K562 (cell line): ENCODE results near the gene INKA2. TPM values are rescaled to one million over a fixed set of nuclear protein-coding genes. Genes with fewer than 3 reads are reported as not detected.

Experiments
- ATAC-seq: fragments of 200-7000 bp; cut with Tn5 transposase; 3 replicates; pipeline ENCODE4 v1.9.1; 2020; ENCODE audit warnings: moderate library complexity
- BruUV-seq: library from RNA; stranded (reverse); fragments of 400-500 nt; replicated peaks from 2 replicates; lab custom pipeline; 2021; lab: Mats Ljungman, UMichigan
- CTCF ChIA-PET: fragments of 300-600 bp; formaldehyde crosslinking; extraction: SDS; loops from one replicate; lab custom pipeline; 2021; ENCODE audit warnings: low intra/inter-chr PET ratio; lab: Yijun Ruan, JAX
- POLR2A ChIA-PET: fragments of 300-600, 350-650 bp; sonication (Branson Sonifier 250); formaldehyde crosslinking; extraction: SDS; loops from one replicate; lab custom pipeline; 2021; ENCODE audit warnings: antibody characterized with exemption, inconsistent platforms; lab: Yijun Ruan, JAX
- DNase-seq, 4 experiments: peaks; one replicate each; pipeline versions ENCODE4 v3.0.0 to v3.0.0-alpha.2; 2011 to 2018; ENCODE audit warnings: low spot score in 3 of 4, mixed read lengths in 3 of 4; ENCODE audit errors: extremely low read depth in 1 of 4
- FAIRE-seq: peaks from 2 replicates; lab custom pipeline; 2011; peaks lifted over from hg19 to GRCh38; lab: Jason Lieb, UNC
- H2AFZ ChIP-seq: 2 replicates; pipeline ENCODE4 v1.6.0; 2011; ENCODE audit warnings: low read depth, low read length, control low read depth, inconsistent platforms
- H3K27ac ChIP-seq: fragments of 200-600 bp; 3 replicates; pipeline ENCODE4 v1.8.0; 2011; ENCODE audit warnings: low read depth, mild to moderate bottlenecking, control low read depth, inconsistent platforms, low read length, moderate library complexity, mixed read lengths; ENCODE audit errors: extremely low read depth
- H3K27me3 ChIP-seq, 2 experiments: fragments of 300-600 bp in 1 of 2; 2 replicates in 1 of 2; 3 replicates in 1 of 2; pipeline versions ENCODE4 v1.6.0 to v1.8.0; 2011; ENCODE audit warnings: inconsistent platforms in 2 of 2, low read length in 2 of 2, mild to moderate bottlenecking in 1 of 2, mixed read lengths in 1 of 2, moderate library complexity in 1 of 2; ENCODE audit not compliant: control insufficient read depth in 2 of 2, insufficient read depth in 2 of 2
- H3K36me3 ChIP-seq: fragments of 300-600 bp; 3 replicates; pipeline ENCODE4 v1.8.0; 2011; ENCODE audit warnings: mild to moderate bottlenecking, low read length, inconsistent platforms; ENCODE audit not compliant: control insufficient read depth, insufficient read depth
- H3K4me1 ChIP-seq, 2 experiments: fragments of 200-600 bp in 1 of 2; replicated peaks in 1 of 2; 2 replicates in 1 of 2; 3 replicates in 1 of 2; pipeline versions ENCODE4 v1.5.1 to v1.8.0; 2011; ENCODE audit warnings: inconsistent platforms in 2 of 2, low read length in 2 of 2, mild to moderate bottlenecking in 1 of 2, mixed read lengths in 1 of 2, moderate library complexity in 1 of 2; ENCODE audit not compliant: control insufficient read depth in 2 of 2, insufficient read depth in 2 of 2
- H3K4me2 ChIP-seq: 2 replicates; pipeline ENCODE4 v1.6.1; 2011; ENCODE audit warnings: low read length, control low read depth, inconsistent platforms, mixed read lengths; ENCODE audit not compliant: insufficient read depth
- H3K4me3 ChIP-seq: fragments of 200-600 bp; sonication (generic), shearing (Covaris generic); 2 replicates; pipeline ENCODE4 v1.5.1; 2016; ENCODE audit warnings: control low read depth, inconsistent platforms
- H3K79me2 ChIP-seq: fragments of 200-600 bp; 3 replicates; pipeline ENCODE4 v1.8.0; 2011; ENCODE audit warnings: low read length, inconsistent platforms; ENCODE audit not compliant: control insufficient read depth, insufficient read depth
- H3K9ac ChIP-seq, 2 experiments: 2 replicates each; pipeline versions ENCODE4 v1.6.0 to v1.6.1; 2011; ENCODE audit warnings: low read depth in 2 of 2, low read length in 2 of 2, control low read depth in 1 of 2, inconsistent platforms in 1 of 2, mild to moderate bottlenecking in 1 of 2, mixed read lengths in 1 of 2; ENCODE audit not compliant: insufficient read depth in 1 of 2
- H3K9me1 ChIP-seq: one replicate; pipeline ENCODE4 v1.6.0; 2011; ENCODE audit warnings: inconsistent platforms, mild to moderate bottlenecking, low read length, moderate library complexity; ENCODE audit not compliant: control insufficient read depth, insufficient read depth
- H3K9me3 ChIP-seq: replicated peaks from 2 replicates; pipeline ENCODE4 v1.5.1; 2011; ENCODE audit warnings: low read depth, low read length, inconsistent platforms; ENCODE audit not compliant: control insufficient read depth, insufficient read depth
- H4K20me1 ChIP-seq: replicated peaks from 2 replicates; pipeline ENCODE4 v1.6.1; 2011; ENCODE audit warnings: low read length, inconsistent platforms, mixed read lengths; ENCODE audit not compliant: control insufficient read depth, insufficient read depth
- KAT7 ChIP-seq: sonication (generic); formaldehyde crosslinking; IDR thresholded peaks from 2 replicates; pipeline ENCODE4 v1.8.0; 2022; ENCODE audit warnings: missing genetic modification reagents, mild to moderate bottlenecking, borderline replicate concordance
- RAD21 ChIP-seq, 2 experiments: fragments of 250-450 bp in 1 of 2; fragments of 450-650 bp in 1 of 2; sonication (Bioruptor Pico) in 1 of 2; formaldehyde crosslinking in 1 of 2; IDR thresholded peaks in 1 of 2; conservative IDR thresholded peaks in 1 of 2; 2 replicates each; pipeline versions ENCODE4 v1.4.0 to v1.8.0; 2020 to 2022; ENCODE audit warnings: mild to moderate bottlenecking in 2 of 2, moderate library complexity in 1 of 2
- WGBS: fragments of 100-300 bp; shearing (Covaris generic); methylation state at CpG from one replicate; pipeline ENCODE4 v1.1.6; 2016; ENCODE audit warnings: low coverage, mixed read lengths; ENCODE audit not compliant: insufficient coverage; ENCODE audit errors: missing lambda C conversion rate; 5-methylcytosine and 5-hydroxymethylcytosine counted together
- in situ Hi-C: fragments of 300-500 bp; cut with MboI; formaldehyde crosslinking; loops from 4 replicates; pipeline ENCODE4 v1.15.0; 2018; ENCODE audit warnings: inconsistent platforms, mixed read lengths
- intact Hi-C: fragments of 100-400 bp; cut with micrococcal nuclease; formaldehyde crosslinking; loops from 2 replicates; pipeline ENCODE4 v1.14.2; 2022
- polyA plus RNA-seq, 8 experiments: library from polyadenylated mRNA; depleted of rRNA in 4 of 8; stranded (reverse) in 5 of 8; unstranded in 3 of 8; fragments of >200 nt; fragmentation: Nextera tagmentation in 2 of 8; fragmentation: Illumina TruSeq in 1 of 8; extraction: Ambion mirVana in 2 of 8; extraction: Trizol in 1 of 8; gene quantifications; 2 replicates each; pipeline versions ENCODE4 v1.2.1 to v1.2.3, GENCODE V29; 2011 to 2014; ENCODE audit warnings: inconsistent platforms in 1 of 8, missing spikeins in 1 of 8
- total RNA-seq, 7 experiments: library from RNA; depleted of rRNA in 6 of 7; stranded (reverse); fragments of >200 nt in 6 of 7; fragmentation: Illumina TruSeq in 2 of 7; extraction: Trizol in 2 of 7; gene quantifications; 2 replicates each; pipeline versions ENCODE4 v1.2.1 to v1.2.3, GENCODE V29; 2011 to 2021; ENCODE audit warnings: low replicate concordance in 1 of 7
- TF ChIP-seq, protein P1 (sequence below), 3 experiments: IDR thresholded peaks in 2 of 3; conservative IDR thresholded peaks in 1 of 3; 2 replicates each; pipeline ENCODE4 v1.5.1; 2011 to 2012; ENCODE audit warnings: low read length in 3 of 3, mild to moderate bottlenecking in 3 of 3, control low read depth in 2 of 3, improper control_type of control experiment in 1 of 3, inconsistent platforms in 1 of 3, low read depth in 1 of 3, mixed read lengths in 1 of 3, moderate library complexity in 1 of 3; ENCODE audit not compliant: insufficient read depth in 2 of 3

The INKA2 gene
- total and polyA plus RNA-seq, 9 of the 15 experiments (the other 6 are each of a cell fraction or from before 2014, with no cell fraction given): 0.04 to 1.4 (median 0.26) TPM; not detected in 1

DNA sequence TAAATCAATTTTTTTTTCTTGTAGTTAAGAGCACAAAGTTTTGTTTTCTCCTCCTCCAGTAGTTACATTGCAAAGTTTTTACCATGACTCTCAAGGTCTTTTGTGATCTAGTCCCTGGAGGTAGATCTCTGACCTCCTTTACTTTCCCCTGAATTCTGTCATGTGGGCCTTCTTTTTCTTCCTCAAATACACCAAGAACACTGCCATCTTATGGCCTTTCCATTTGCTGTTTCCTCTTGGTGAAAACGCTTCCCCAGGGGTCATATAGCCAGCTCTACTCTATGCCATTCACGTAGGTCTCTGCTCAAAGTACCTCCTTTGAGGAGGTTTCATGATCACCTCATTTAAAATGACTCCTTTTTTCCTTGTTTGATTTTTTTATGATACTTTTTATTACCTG lies 19.2 kb upstream of the INKA2 start:
- H3K79me2 ChIP-seq: peaks cover 32% of the 10 kb centered on the region
- no peak overlapping the region for H3K4me2 ChIP-seq
- H3K9me1 ChIP-seq: no peaks in the 10 kb centered on the region
- FAIRE-seq: no peak
- CTCF ChIA-PET: interaction anchor here (0.6 to 1.0 kb wide), 4 partner anchors 11 to 281 kb away, joined by 3 to 7 read pairs (median 4); no protein-coding TSS in a partner anchor
- H3K36me3 ChIP-seq: peaks cover 63% of the 10 kb centered on the region
- H3K9ac ChIP-seq: no peak overlapping the region
- H3K27ac ChIP-seq: no peak overlapping the region
- TF ChIP-seq KAT7 (CRISPR knock-in tag): no peak
- TF ChIP-seq, protein P1, sequence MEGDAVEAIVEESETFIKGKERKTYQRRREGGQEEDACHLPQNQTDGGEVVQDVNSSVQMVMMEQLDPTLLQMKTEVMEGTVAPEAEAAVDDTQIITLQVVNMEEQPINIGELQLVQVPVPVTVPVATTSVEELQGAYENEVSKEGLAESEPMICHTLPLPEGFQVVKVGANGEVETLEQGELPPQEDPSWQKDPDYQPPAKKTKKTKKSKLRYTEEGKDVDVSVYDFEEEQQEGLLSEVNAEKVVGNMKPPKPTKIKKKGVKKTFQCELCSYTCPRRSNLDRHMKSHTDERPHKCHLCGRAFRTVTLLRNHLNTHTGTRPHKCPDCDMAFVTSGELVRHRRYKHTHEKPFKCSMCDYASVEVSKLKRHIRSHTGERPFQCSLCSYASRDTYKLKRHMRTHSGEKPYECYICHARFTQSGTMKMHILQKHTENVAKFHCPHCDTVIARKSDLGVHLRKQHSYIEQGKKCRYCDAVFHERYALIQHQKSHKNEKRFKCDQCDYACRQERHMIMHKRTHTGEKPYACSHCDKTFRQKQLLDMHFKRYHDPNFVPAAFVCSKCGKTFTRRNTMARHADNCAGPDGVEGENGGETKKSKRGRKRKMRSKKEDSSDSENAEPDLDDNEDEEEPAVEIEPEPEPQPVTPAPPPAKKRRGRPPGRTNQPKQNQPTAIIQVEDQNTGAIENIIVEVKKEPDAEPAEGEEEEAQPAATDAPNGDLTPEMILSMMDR (IDR thresholded peaks at IDR 0.05 in 2 of 3, conservative IDR thresholded peaks at IDR 0.05 in 1 of 3; ENCODE audit: insufficient read depth in 2 of 3, low read depth in 1 of 3, low read length in 3 of 3): peak in 2 of 3 experiments; percentile 20 to 27; a peak in 2 of 6 replicates
- 0 out of 4 replicates have a peak, but pooled peaks of 1 of the 2 experiments have one; percentile 6 for TF ChIP-seq RAD21 (CRISPR knock-in tag; conservative IDR thresholded peaks at IDR 0.05 in 1 of 2, IDR thresholded peaks at IDR 0.05 in 1 of 2)
- ATAC-seq: no peak
- H2AFZ ChIP-seq: no peak overlapping the region
- no peaks in the 10 kb centered on the region for H3K9me3 ChIP-seq
- no peak overlapping the region for H3K4me3 ChIP-seq
- H3K4me1 ChIP-seq: peaks cover 9 to 15% of the 10 kb centered on the region in 2 experiments
- no peak for DNase-seq
- intact Hi-C loops (no loop called here), in situ Hi-C loops (loop anchor here (5.0 kb wide), 1 partner anchor 276 kb away; no protein-coding TSS in a partner anchor)
- no peaks in the 10 kb centered on the region for H3K27me3 ChIP-seq
- POLR2A ChIA-PET: no interaction called here
- no peaks in the 10 kb centered on the region for H4K20me1 ChIP-seq
- no TSS peak for BruUV-seq
- WGBS: 84% methylated on average over 2 of the region's 2 CpGs
